Calu3 (cell line): ENCODE data around the gene TMEM101. TPM values are rescaled to one million over a fixed set of nuclear protein-coding genes. Genes with fewer than 3 reads are reported as not detected.

ENCODE experiments used
- BruUV-seq: library from RNA; stranded (reverse); fragments of 400-500 nt; replicated peaks from 2 replicates; lab custom pipeline; 2021; lab: Mats Ljungman, UMichigan
- CTCF ChIA-PET: fragments of 300-600 bp; sonication (Branson Sonifier 250); formaldehyde crosslinking; loops from one replicate; lab custom pipeline; 2022; ENCODE audit warnings: antibody characterized with exemption; lab: Charles Lee
- DNase-seq: peaks from one replicate; pipeline ENCODE4 v3.0.0; 2022
- H3K27ac Mint-ChIP-seq: one replicate; pipeline ENCODE4 v1.8.0; 2022; ENCODE audit warnings: mixed read lengths; ENCODE audit not compliant: unreplicated experiment
- H3K27me3 Mint-ChIP-seq: one replicate; pipeline ENCODE4 v1.8.0; 2022; ENCODE audit warnings: mixed read lengths; ENCODE audit not compliant: unreplicated experiment
- H3K36me3 Mint-ChIP-seq: one replicate; pipeline ENCODE4 v1.8.0; 2022; ENCODE audit warnings: mild to moderate bottlenecking, moderate library complexity, mixed read lengths; ENCODE audit not compliant: insufficient read depth, unreplicated experiment
- H3K4me1 Mint-ChIP-seq: one replicate; pipeline ENCODE4 v1.8.0; 2022; ENCODE audit warnings: mild to moderate bottlenecking, low read depth, mixed read lengths; ENCODE audit not compliant: unreplicated experiment
- H3K4me3 Mint-ChIP-seq: one replicate; pipeline ENCODE4 v1.8.0; 2022; ENCODE audit warnings: mild to moderate bottlenecking, low read depth, moderate library complexity, mixed read lengths; ENCODE audit not compliant: unreplicated experiment
- H3K9me3 Mint-ChIP-seq: one replicate; pipeline ENCODE4 v1.8.0; 2022; ENCODE audit warnings: low read depth, mixed read lengths; ENCODE audit not compliant: unreplicated experiment
- intact Hi-C: fragments of 100-400 bp; cut with micrococcal nuclease; formaldehyde crosslinking; loops from one replicate; pipeline ENCODE4 v1.10.0; 2022; ENCODE audit not compliant: unreplicated experiment
- total RNA-seq: library from RNA; stranded (reverse); gene quantifications from 2 replicates; pipeline ENCODE4 v1.2.3, GENCODE V29; 2022
- TF ChIP-seq, protein P1 (sequence below): fragments of 200-600 bp; IDR thresholded peaks from one replicate; pipeline ENCODE4 v1.8.0; 2022; ENCODE audit warnings: antibody characterized with exemption; ENCODE audit not compliant: unreplicated experiment

TMEM101 gene
- total RNA-seq, 1 experiment from 2014 or later: 43.8 TPM

DNA sequence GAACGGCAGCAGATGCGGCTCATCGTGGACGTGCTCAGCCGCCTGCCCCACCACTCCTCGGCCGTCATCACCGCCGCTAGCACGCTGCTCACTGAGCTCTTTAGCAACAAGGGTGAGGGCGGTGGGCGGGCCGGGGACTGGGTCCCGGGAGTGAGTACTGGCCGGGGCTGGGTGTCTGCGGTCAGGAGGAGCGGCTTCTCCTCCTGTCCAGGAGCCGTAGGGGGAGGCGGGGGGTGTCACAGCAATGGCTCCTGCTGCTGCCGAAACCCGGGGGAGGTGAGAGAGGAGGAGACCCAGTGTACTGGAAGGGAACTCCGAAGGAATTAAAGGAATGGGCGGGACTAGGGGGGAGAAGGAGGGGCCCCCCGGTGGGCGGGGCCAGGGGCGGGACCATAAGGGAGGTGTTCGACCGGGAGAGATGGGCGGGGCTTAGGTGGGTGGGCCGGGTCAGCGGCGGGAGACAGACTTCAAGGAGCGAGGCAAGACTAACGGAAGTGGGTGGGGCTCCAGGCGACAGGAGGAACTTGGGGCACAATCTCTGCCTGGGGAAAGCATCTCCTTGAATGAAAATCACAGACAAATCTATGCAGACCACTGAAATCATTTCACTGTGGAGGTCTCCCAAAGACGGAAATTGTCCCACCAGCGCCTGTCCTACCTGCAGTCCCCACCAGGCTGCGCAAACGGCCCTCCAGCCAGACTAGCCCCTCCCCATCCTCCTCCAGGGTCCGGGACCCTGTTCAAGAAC lies 8.0 kb downstream of the TMEM101 start:
- H3K27me3 Mint-ChIP-seq: peaks cover 40% of the 10 kb centered on the region
- CTCF ChIA-PET: interaction anchor here (0.5 to 1.7 kb wide), 7 partner anchors 11 to 322 kb away, joined by 3 to 14 read pairs (median 4); partner anchors contain the start of gene RUNDC3A
- H3K4me3 Mint-ChIP-seq: peak overlapping the region; percentile 80
- intact Hi-C loops: no loop called here
- H3K27ac Mint-ChIP-seq: peak overlapping the region; percentile 22
- DNase-seq: peak; percentile 99
- H3K9me3 Mint-ChIP-seq: no peaks in the 10 kb centered on the region
- TF ChIP-seq, protein P1, sequence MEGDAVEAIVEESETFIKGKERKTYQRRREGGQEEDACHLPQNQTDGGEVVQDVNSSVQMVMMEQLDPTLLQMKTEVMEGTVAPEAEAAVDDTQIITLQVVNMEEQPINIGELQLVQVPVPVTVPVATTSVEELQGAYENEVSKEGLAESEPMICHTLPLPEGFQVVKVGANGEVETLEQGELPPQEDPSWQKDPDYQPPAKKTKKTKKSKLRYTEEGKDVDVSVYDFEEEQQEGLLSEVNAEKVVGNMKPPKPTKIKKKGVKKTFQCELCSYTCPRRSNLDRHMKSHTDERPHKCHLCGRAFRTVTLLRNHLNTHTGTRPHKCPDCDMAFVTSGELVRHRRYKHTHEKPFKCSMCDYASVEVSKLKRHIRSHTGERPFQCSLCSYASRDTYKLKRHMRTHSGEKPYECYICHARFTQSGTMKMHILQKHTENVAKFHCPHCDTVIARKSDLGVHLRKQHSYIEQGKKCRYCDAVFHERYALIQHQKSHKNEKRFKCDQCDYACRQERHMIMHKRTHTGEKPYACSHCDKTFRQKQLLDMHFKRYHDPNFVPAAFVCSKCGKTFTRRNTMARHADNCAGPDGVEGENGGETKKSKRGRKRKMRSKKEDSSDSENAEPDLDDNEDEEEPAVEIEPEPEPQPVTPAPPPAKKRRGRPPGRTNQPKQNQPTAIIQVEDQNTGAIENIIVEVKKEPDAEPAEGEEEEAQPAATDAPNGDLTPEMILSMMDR: peak; percentile 72
- peaks cover 44% of the 10 kb centered on the region for H3K36me3 Mint-ChIP-seq
- BruUV-seq: no TSS peak
- peaks cover 22% of the 10 kb centered on the region for H3K4me1 Mint-ChIP-seq

DNA sequence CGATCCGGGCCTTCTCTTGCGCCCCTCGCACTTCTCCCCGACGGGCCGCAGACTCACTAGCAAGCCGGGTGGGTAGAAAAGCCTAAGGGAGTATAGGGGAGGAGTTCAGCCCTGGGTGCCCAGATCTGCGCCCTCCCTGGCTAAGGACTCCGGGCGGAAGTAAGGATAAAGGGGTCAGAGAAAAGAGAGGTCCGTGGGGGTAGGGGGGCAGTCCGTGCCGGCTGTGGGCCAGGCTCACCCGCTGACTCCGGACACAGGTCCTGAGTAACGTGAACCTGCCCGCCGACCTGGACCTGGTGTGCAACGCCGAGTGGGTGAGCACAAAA lies 8.5 kb downstream of the TMEM101 start:
- Mint-ChIP-seq H3K4me3 (peak overlapping the region; percentile 80), H3K27me3 (peaks cover 46% of the 10 kb centered on the region), H3K9me3 (no peaks in the 10 kb centered on the region), H3K4me1 (peaks cover 27% of the 10 kb centered on the region), H3K27ac (peak overlapping the region; percentile 22), H3K36me3 (peaks cover 44% of the 10 kb centered on the region)
- BruUV-seq: no TSS peak
- CTCF ChIA-PET: interaction anchor here (0.5 to 1.7 kb wide), 6 partner anchors 10 to 321 kb away, joined by 3 to 14 read pairs (median 5); partner anchors contain the start of gene RUNDC3A
- intact Hi-C loops: no loop called here
- DNase-seq: no peak
- TF ChIP-seq, protein P1: no peak

DNA sequence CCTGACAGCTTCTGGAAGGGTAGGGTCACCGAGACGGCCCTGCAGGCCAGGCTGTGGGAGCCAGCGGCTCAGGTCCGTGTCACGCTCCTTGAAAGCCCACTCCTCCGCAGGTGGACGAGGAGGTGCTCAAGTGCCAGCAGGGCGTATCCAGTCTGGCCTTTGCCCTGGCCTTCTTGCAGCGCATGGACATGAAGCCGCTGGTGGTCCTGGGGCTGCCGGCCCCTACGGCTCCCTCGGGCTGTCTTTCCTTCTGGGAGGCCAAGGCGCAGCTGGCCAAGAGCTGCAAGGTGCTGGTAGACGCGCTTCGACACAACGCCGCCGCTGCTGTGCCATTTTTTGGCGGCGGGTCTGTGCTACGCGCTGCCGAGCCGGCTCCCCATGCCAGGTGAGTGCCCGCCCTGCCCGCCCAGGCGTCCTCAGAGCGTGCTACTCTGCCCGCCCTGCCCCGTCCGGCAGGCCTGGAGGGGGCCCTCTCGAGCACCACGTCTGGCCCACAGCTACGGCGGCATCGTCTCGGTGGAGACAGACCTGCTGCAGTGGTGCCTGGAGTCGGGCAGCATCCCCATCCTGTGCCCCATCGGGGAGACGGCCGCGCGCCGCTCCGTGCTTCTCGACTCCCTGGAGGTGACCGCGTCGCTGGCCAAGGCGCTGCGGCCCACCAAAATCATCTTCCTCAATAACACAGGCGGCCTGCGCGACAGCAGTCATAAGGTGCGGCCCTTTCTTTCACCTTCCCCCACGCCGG lies 9.1 kb downstream of the TMEM101 start:
- no TSS peak for BruUV-seq
- Mint-ChIP-seq H3K27ac (peak overlapping the region; percentile 22), H3K4me3 (peak overlapping the region; percentile 80), H3K4me1 (peaks cover 27% of the 10 kb centered on the region), H3K36me3 (peaks cover 42% of the 10 kb centered on the region), H3K9me3 (no peaks in the 10 kb centered on the region), H3K27me3 (peaks cover 48% of the 10 kb centered on the region)
- intact Hi-C loops: no loop called here
- DNase-seq: peak; percentile 76
- TF ChIP-seq, protein P1: no peak
- CTCF ChIA-PET: interaction anchor here (0.5 to 1.7 kb wide), 4 partner anchors 10 to 321 kb away, joined by 3 to 14 read pairs (median 5); no protein-coding TSS in a partner anchor

DNA sequence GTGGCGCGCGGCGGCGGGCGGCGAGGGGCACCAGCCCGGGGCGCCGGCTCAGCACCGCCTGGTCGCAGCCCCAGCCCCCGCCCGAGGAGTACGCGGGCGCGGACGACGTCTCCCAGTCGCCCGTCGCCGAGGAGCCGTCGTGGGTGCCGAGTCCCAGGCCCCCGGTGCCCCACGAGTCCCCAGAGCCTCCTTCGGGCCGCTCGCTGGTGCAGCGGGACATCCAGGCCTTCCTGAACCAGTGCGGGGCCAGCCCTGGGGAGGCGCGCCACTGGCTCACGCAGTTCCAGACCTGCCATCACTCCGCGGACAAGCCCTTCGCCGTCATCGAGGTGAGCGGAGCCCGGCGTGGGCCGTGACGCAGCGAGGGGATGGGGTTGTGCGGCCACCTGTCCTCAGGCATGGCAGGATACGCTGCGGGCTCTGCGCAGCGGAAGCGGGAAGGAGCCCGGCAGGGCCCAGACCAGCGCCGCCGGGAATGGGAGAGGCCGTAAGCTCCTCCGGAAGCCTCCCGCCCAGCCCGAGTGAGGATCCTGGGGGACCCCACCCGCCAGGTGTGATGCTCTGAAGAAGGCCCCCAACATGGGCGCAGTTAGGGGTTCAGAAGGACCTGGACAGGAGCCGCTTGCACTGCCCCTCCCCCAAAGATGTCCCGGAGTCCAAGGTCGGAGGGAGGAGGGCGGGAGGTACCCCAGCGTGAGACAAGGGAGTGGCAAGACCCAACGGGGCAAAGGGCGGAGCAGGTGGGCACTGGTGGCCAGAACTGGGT lies 9.8 kb downstream of the TMEM101 start:
- BruUV-seq: no TSS peak
- TF ChIP-seq, protein P1: no peak
- Mint-ChIP-seq H3K4me3 (peak overlapping the region; percentile 80), H3K27me3 (peaks cover 48% of the 10 kb centered on the region), H3K9me3 (no peaks in the 10 kb centered on the region), H3K36me3 (peaks cover 40% of the 10 kb centered on the region), H3K4me1 (peaks cover 27% of the 10 kb centered on the region), H3K27ac (no peak overlapping the region)
- CTCF ChIA-PET: interaction anchor here (1.7 kb wide), 1 partner anchor 61 kb away, joined by 14 read pairs; no protein-coding TSS in a partner anchor
- intact Hi-C loops: no loop called here
- DNase-seq: peak; percentile 32
